ENCODE results near the gene CRY2. TPM values are rescaled to one million over a fixed set of nuclear protein-coding genes. Genes with fewer than 3 reads are reported as not detected.

CRY2 gene
- total and polyA plus RNA-seq, 2 of the 13 experiments (the other 11 are each of a cell fraction or from before 2014, with no cell fraction given) = 10.1 to 12.2 TPM

- no peaks in the 10 kb centered on the region for H3K36me3 ChIP-seq (replicated peaks in 1 of 2; ENCODE audit: control insufficient read depth in 1 of 2, insufficient read depth in 2 of 2, low read length in 2 of 2)
- intact Hi-C loops (cut with micrococcal nuclease; ENCODE audit: unreplicated experiment) (loop anchor here (5.0 kb wide), 1 partner anchor 74 kb away; the partner anchor contains the start of gene CRY2), in situ Hi-C loops (cut with HindIII; ENCODE audit: extremely low pct_ligation_motif_present, low pct_unique_long_range_greater_than_20kb) (no loop called here)
- H4K20me1 ChIP-seq (ENCODE audit: insufficient read depth, low read length) = no peaks in the 10 kb centered on the region
- H3K4me2 ChIP-seq (ENCODE audit: low read depth, low read length) = peak overlapping the region; percentile 91
- peaks cover 7% of the 10 kb centered on the region for H3K79me2 ChIP-seq (ENCODE audit: insufficient read depth, low read length)
- BruUV-seq (replicated peaks) = TSS peak; percentile 46
- H3K4me3 ChIP-seq (replicated peaks in 1 of 3; ENCODE audit: insufficient read depth in 1 of 3, low read depth in 2 of 3, low read length in 3 of 3) = peak overlapping the region; percentile 61 to 76 (median 62)
- ChIA-PET POLR2A (interaction anchor here (0.7 to 1.2 kb wide), 5 partner anchors 8 to 422 kb away, joined by 3 to 5 read pairs (median 3); no protein-coding TSS in a partner anchor), CTCF (ENCODE audit: low intra/inter-chr PET ratio, low total read pairs) (no interaction called here)
- peak overlapping the region; percentile 8 for H3K27ac ChIP-seq (ENCODE audit: extremely low read length, insufficient read depth, low read length)
- WGBS (ENCODE audit: low lambda C conversion rate) = 19% methylated on average over 17 of the region's 54 CpGs
- peaks cover 0 to 1% of the 10 kb centered on the region in 2 experiments; a peak in 1 of 5 replicates for H3K27me3 ChIP-seq (ENCODE audit: control insufficient read depth in 1 of 2, insufficient read depth in 2 of 2, low read length in 2 of 2)
- peaks cover 33% of the 10 kb centered on the region for H3K4me1 ChIP-seq (ENCODE audit: insufficient read depth, low read length)
- DNase-seq (ENCODE audit: low spot score) (peak; percentile 61), FAIRE-seq (no peak), ATAC-seq (peak; percentile 43)
- no peak overlapping the region for H2AFZ ChIP-seq (ENCODE audit: low read length)
- H3K9me3 ChIP-seq (ENCODE audit: low read length) = no peaks in the 10 kb centered on the region
- peak overlapping the region; percentile 56 for H3K9ac ChIP-seq (ENCODE audit: insufficient read depth, low read depth, low read length)
- TF ChIP-seq ZNF275 (CRISPR knock-in tag; IDR thresholded peaks at IDR 0.05; ENCODE audit: borderline replicate concordance) (0 out of 2 replicates have a peak, but pooled peaks have one; percentile 24), ZNF724P (CRISPR knock-in tag; IDR thresholded peaks at IDR 0.05; ENCODE audit: borderline replicate concordance) (no peak), TBX2 (CRISPR knock-in tag; IDR thresholded peaks at IDR 0.05; ENCODE audit: borderline replicate concordance) (peak; percentile 81), ZSCAN20 (CRISPR knock-in tag; IDR thresholded peaks at IDR 0.05; ENCODE audit: borderline replicate concordance) (0 out of 2 replicates have a peak, but pooled peaks have one; percentile 31), PAX8 (CRISPR knock-in tag; IDR thresholded peaks at IDR 0.05; ENCODE audit: borderline replicate concordance) (0 out of 2 replicates have a peak, but pooled peaks have one; percentile 80), HMGXB3 (CRISPR knock-in tag; IDR thresholded peaks at IDR 0.05; ENCODE audit: borderline replicate concordance) (no peak), ARNTL (CRISPR knock-in tag; IDR thresholded peaks at IDR 0.05) (0 out of 2 replicates have a peak, but pooled peaks have one; percentile 49), ATF3 (CRISPR knock-in tag; IDR thresholded peaks at IDR 0.05) (peak; percentile 52; the same call in 1 of the 2 replicates), KMT2B (CRISPR knock-in tag; IDR thresholded peaks at IDR 0.05) (peak; percentile 39; the same call in 1 of the 2 replicates), ZFP62 (CRISPR knock-in tag; IDR thresholded peaks at IDR 0.05) (no peak), TEAD2 (CRISPR knock-in tag; IDR thresholded peaks at IDR 0.05) (0 out of 2 replicates have a peak, but pooled peaks have one; percentile 18), MED13 (CRISPR knock-in tag; IDR thresholded peaks at IDR 0.05) (peak; percentile 49; the same call in 1 of the 2 replicates), NFYC (CRISPR knock-in tag; IDR thresholded peaks at IDR 0.05) (no peak), MXD1 (CRISPR knock-in tag; IDR thresholded peaks at IDR 0.05) (peak; percentile 29; the same call in 1 of the 2 replicates), ARHGAP35 (CRISPR knock-in tag; IDR thresholded peaks at IDR 0.05; ENCODE audit: borderline replicate concordance) (0 out of 2 replicates have a peak, but pooled peaks have one; percentile 22)
Measured at GRCh38 chr11:45921561-45922424, 74.5 kb downstream of the CRY2 start.

Measured in HepG2 (cell line).